CD14-positive monocyte (primary cell): ENCODE results near the gene ACP7. TPM values are rescaled to one million over a fixed set of nuclear protein-coding genes. Genes with fewer than 3 reads are reported as not detected.
A peak's percentile ranks its signal among the peaks of the same experiment; 100 is the strongest.

Experiments used
- DNase-seq, 3 donors: peaks; one replicate each; pipeline ENCODE4 v3.0.0-alpha.2; 2011 to 2022
- H2AFZ ChIP-seq: 2 replicates; pipeline ENCODE4 v1.6.0; 2012; ENCODE audit warnings: mild to moderate bottlenecking, low read depth, low read length, inconsistent platforms; ENCODE audit not compliant: insufficient read depth, poor library complexity, severe bottlenecking
- H3K27ac ChIP-seq, 2 donors: 1 replicate in 1 of 2; 2 replicates in 1 of 2; pipeline ENCODE4 v1.5.1; 2012 to 2013; ENCODE audit warnings: low read length in 2 of 2, control low read depth in 1 of 2, inconsistent platforms in 1 of 2, low read depth in 1 of 2, mild to moderate bottlenecking in 1 of 2
- H3K27me3 ChIP-seq, 2 donors: one replicate each; pipeline versions ENCODE4 v1.6.0 to v1.6.1; 2011 to 2013; ENCODE audit warnings: low read length in 2 of 2; ENCODE audit not compliant: control insufficient read depth in 2 of 2, insufficient read depth in 2 of 2
- H3K36me3 ChIP-seq, 2 donors: replicated peaks in 1 of 2; 1 replicate in 1 of 2; 2 replicates in 1 of 2; pipeline versions ENCODE4 v1.5.1 to v1.6.1; 2012 to 2013; ENCODE audit warnings: low read length in 2 of 2, control low read depth in 1 of 2, inconsistent platforms in 1 of 2, mild to moderate bottlenecking in 1 of 2; ENCODE audit not compliant: insufficient read depth in 2 of 2, control insufficient read depth in 1 of 2
- H3K4me1 ChIP-seq, 2 donors: 1 replicate in 1 of 2; 2 replicates in 1 of 2; pipeline versions ENCODE4 v1.5.1 to v1.6.1; 2012 to 2013; ENCODE audit warnings: low read length in 2 of 2, control low read depth in 1 of 2, inconsistent platforms in 1 of 2, mild to moderate bottlenecking in 1 of 2, moderate library complexity in 1 of 2; ENCODE audit not compliant: insufficient read depth in 2 of 2, control insufficient read depth in 1 of 2
- H3K4me2 ChIP-seq: replicated peaks from 2 replicates; pipeline ENCODE3; 2012; ENCODE audit warnings: low read length, moderate library complexity, mild to moderate bottlenecking; ENCODE audit not compliant: poor library complexity, severe bottlenecking; ENCODE audit errors: extremely low read depth
- H3K4me3 ChIP-seq, 3 experiments: fragments of 200-600 bp in 1 of 3; sonication (generic) in 1 of 3; replicated peaks in 1 of 3; 1 replicate in 2 of 3; 2 replicates in 1 of 3; pipeline ENCODE4 v1.5.1; 2011 to 2013; ENCODE audit warnings: low read length in 3 of 3, mild to moderate bottlenecking in 3 of 3, control low read depth in 2 of 3, low read depth in 2 of 3, inconsistent platforms in 1 of 3, moderate library complexity in 1 of 3
- H3K79me2 ChIP-seq: 2 replicates; pipeline ENCODE4 v1.6.0; 2012; ENCODE audit warnings: mild to moderate bottlenecking, control low read depth, inconsistent platforms, low read length, moderate library complexity; ENCODE audit not compliant: insufficient read depth
- H3K9ac ChIP-seq: 2 replicates; pipeline ENCODE4 v1.6.0; 2017; ENCODE audit warnings: low read length, mild to moderate bottlenecking; ENCODE audit not compliant: insufficient read depth, poor library complexity, severe bottlenecking
- H3K9me3 ChIP-seq, 2 donors: replicated peaks in 1 of 2; 1 replicate in 1 of 2; 2 replicates in 1 of 2; pipeline versions ENCODE4 v1.5.1 to v1.6.1; 2012 to 2013; ENCODE audit warnings: low read length in 2 of 2, control low read depth in 1 of 2; ENCODE audit not compliant: control insufficient read depth in 1 of 2, insufficient read depth in 1 of 2
- H4K20me1 ChIP-seq: 2 replicates; pipeline ENCODE4 v1.6.0; 2012; ENCODE audit warnings: mild to moderate bottlenecking, low read length, control low read depth, moderate library complexity; ENCODE audit not compliant: insufficient read depth
- H3K27ac Mint-ChIP-seq, 7 donors: one replicate each; pipeline ENCODE4 v1.8.0; 2020; ENCODE audit warnings: mild to moderate bottlenecking in 7 of 7, mixed read lengths in 7 of 7, moderate library complexity in 6 of 7, inconsistent platforms in 2 of 7
- H3K27me3 Mint-ChIP-seq, 3 donors: one replicate each; pipeline ENCODE4 v1.8.0; 2021 to 2022; ENCODE audit warnings: low read depth in 3 of 3, mild to moderate bottlenecking in 3 of 3, mixed read lengths in 3 of 3, moderate library complexity in 3 of 3, inconsistent platforms in 1 of 3
- H3K36me3 Mint-ChIP-seq, 2 donors: one replicate each; pipeline ENCODE4 v1.8.0; 2020; ENCODE audit warnings: mixed read lengths in 2 of 2, inconsistent platforms in 1 of 2, mild to moderate bottlenecking in 1 of 2
- H3K4me1 Mint-ChIP-seq: one replicate; pipeline ENCODE4 v1.8.0; 2020; ENCODE audit warnings: mild to moderate bottlenecking, mixed read lengths
- H3K4me3 Mint-ChIP-seq, 2 donors: one replicate each; pipeline ENCODE4 v1.8.0; 2020; ENCODE audit warnings: mild to moderate bottlenecking in 2 of 2, mixed read lengths in 2 of 2, moderate library complexity in 1 of 2
- H3K9me3 Mint-ChIP-seq, 7 donors: one replicate each; pipeline ENCODE4 v1.8.0; 2020 to 2022; ENCODE audit warnings: mixed read lengths in 7 of 7, mild to moderate bottlenecking in 6 of 7, moderate library complexity in 6 of 7, inconsistent platforms in 2 of 7
- WGBS: methylation state at CpG from one replicate; pipeline ENCODE4 v1.1.5; 2013; ENCODE audit warnings: missing lambda C conversion rate; ENCODE audit not compliant: insufficient coverage; 5-methylcytosine and 5-hydroxymethylcytosine counted together
- intact Hi-C, 2 donors: fragments of 100-400 bp; cut with micrococcal nuclease; formaldehyde crosslinking; loops; one replicate each; pipeline versions ENCODE4 v1.15.0 to v1.15.1; 2023
- polyA plus RNA-seq, 3 donors: library from polyadenylated mRNA; depleted of rRNA in 1 of 3; unstranded in 2 of 3; stranded (reverse) in 1 of 3; fragments of 300-500 nt in 2 of 3; fragments of >200 nt in 1 of 3; fragmentation: Illumina TruSeq in 2 of 3; gene quantifications; 1 replicate in 2 of 3; 2 replicates in 1 of 3; pipeline ENCODE4 v1.2.3, GENCODE V29; 2012 to 2021
- TF ChIP-seq, protein P1 (sequence below): fragments of 200-600 bp; IDR thresholded peaks from one replicate; pipeline ENCODE4 v1.8.0; 2022; ENCODE audit warnings: antibody characterized with exemption, mild to moderate bottlenecking

Gene ACP7
- polyA plus RNA-seq, 3 donors = not detected

DNA sequence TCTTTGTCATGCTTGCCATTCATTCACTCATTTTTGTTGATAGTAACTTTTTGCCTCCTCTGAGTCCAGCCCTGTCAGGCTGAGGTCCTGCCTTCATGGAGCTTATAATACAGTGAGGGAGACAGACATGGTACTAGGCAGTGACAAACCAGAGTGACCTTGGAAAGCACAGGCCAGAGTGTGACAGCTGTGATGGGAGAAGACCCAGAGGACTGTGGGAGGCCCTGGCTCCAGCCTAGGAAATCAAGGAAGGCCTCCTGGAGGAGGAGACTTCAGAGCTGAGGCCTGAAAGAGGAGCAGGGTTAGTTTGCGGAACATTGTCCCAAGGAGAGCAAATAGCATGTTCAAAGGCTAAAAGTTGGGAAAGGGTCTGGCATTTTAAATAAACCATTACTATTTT is 61.9 kb downstream of the ACP7 start:
- H3K79me2 ChIP-seq = peaks cover 27% of the 10 kb centered on the region
- intact Hi-C loops = no loop called here
- H3K4me1 ChIP-seq = peaks cover 23 to 24% of the 10 kb centered on the region in 2 donors
- H3K27me3 ChIP-seq = no peaks in the 10 kb centered on the region
- no peaks in the 10 kb centered on the region for H3K36me3 ChIP-seq
- TF ChIP-seq, protein P1, sequence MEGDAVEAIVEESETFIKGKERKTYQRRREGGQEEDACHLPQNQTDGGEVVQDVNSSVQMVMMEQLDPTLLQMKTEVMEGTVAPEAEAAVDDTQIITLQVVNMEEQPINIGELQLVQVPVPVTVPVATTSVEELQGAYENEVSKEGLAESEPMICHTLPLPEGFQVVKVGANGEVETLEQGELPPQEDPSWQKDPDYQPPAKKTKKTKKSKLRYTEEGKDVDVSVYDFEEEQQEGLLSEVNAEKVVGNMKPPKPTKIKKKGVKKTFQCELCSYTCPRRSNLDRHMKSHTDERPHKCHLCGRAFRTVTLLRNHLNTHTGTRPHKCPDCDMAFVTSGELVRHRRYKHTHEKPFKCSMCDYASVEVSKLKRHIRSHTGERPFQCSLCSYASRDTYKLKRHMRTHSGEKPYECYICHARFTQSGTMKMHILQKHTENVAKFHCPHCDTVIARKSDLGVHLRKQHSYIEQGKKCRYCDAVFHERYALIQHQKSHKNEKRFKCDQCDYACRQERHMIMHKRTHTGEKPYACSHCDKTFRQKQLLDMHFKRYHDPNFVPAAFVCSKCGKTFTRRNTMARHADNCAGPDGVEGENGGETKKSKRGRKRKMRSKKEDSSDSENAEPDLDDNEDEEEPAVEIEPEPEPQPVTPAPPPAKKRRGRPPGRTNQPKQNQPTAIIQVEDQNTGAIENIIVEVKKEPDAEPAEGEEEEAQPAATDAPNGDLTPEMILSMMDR = no peak
- no CpG with 5 or more reads among the region's 1 CpG for WGBS
- no peak overlapping the region for H3K27ac Mint-ChIP-seq
- H3K36me3 Mint-ChIP-seq = peaks cover 2 to 8% of the 10 kb centered on the region in 2 donors
- no peak overlapping the region for H3K4me3 ChIP-seq
- no peaks in the 10 kb centered on the region for H3K9me3 ChIP-seq
- peaks cover 49% of the 10 kb centered on the region for H4K20me1 ChIP-seq
- no peak overlapping the region for H3K27ac ChIP-seq
- H3K9ac ChIP-seq = no peak overlapping the region
- no peak overlapping the region for H3K4me2 ChIP-seq
- peaks cover 0 to 1% (median 0%) of the 10 kb centered on the region in 3 donors for H3K27me3 Mint-ChIP-seq
- no peak overlapping the region for H3K4me3 Mint-ChIP-seq
- H3K9me3 Mint-ChIP-seq = no peaks in the 10 kb centered on the region
- no peak for DNase-seq
- peaks cover 33% of the 10 kb centered on the region for H3K4me1 Mint-ChIP-seq
- H2AFZ ChIP-seq = no peak overlapping the region

DNA sequence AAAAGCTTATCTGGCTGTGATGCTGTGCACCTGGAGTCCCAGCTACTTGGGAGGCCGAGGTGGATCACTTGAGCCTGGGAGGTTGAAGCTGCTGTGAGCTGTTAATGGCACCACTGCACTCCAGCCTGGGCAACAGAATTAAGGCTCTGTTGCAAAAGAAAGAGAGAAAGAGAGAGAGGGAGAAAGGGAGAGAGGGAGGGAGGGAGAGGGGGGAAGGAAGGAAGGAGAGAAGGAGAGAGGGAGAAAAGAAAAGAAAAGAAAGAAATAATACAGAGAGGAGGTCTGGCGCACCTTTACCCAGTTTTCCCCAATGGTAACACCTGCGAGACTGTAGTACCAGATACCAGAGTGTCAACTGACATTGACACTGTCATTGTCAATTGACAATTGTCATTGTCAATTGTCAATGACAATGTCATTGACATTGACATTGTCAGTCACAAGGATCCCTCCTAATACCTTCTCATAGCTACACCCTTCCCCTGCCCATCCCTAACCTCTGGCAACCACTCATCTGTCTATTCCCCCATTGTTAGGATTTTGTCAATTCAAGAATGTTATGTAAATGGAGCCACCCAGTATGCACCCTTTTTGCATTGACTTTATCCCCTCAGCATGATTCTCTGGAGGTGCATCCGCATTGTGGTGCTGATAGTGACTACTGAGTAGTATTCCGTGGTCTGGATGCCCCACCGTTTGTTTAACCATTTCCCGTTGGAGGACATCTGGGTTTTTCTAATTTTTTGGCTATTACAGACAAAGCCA is 62.7 kb downstream of the ACP7 start:
- peaks cover 50% of the 10 kb centered on the region for H4K20me1 ChIP-seq
- no peak overlapping the region for H3K4me3 ChIP-seq
- peaks cover 27% of the 10 kb centered on the region for H3K79me2 ChIP-seq
- TF ChIP-seq, protein P1 = no peak
- WGBS = 70% methylated on average over 2 of the region's 7 CpGs
- H2AFZ ChIP-seq = no peak overlapping the region
- Mint-ChIP-seq H3K4me3 (no peak overlapping the region), H3K36me3 (peaks cover 2 to 8% of the 10 kb centered on the region in 2 donors), H3K4me1 (peaks cover 31% of the 10 kb centered on the region), H3K9me3 (no peaks in the 10 kb centered on the region), H3K27ac (peak overlapping the region in 1 of 7 donors; percentile 66), H3K27me3 (peaks cover 0 to 1% (median 0%) of the 10 kb centered on the region in 3 donors)
- H3K27me3 ChIP-seq = no peaks in the 10 kb centered on the region
- H3K4me2 ChIP-seq = no peak overlapping the region
- no peak overlapping the region for H3K27ac ChIP-seq
- H3K9me3 ChIP-seq = no peaks in the 10 kb centered on the region
- H3K36me3 ChIP-seq = no peaks in the 10 kb centered on the region
- intact Hi-C loops = no loop called here
- peaks cover 23 to 24% of the 10 kb centered on the region in 2 donors for H3K4me1 ChIP-seq
- no peak for DNase-seq
- no peak overlapping the region for H3K9ac ChIP-seq
